ENCODE data around the gene LSM7. TPM values are rescaled to one million over a fixed set of nuclear protein-coding genes. Genes with fewer than 3 reads are reported as not detected.
A peak's percentile ranks its signal among the peaks of the same experiment; 100 is the strongest.

LSM7 gene
- total RNA-seq, 4 donors from 2014 or later = 59.8 to 152 (median 109) TPM

DNA sequence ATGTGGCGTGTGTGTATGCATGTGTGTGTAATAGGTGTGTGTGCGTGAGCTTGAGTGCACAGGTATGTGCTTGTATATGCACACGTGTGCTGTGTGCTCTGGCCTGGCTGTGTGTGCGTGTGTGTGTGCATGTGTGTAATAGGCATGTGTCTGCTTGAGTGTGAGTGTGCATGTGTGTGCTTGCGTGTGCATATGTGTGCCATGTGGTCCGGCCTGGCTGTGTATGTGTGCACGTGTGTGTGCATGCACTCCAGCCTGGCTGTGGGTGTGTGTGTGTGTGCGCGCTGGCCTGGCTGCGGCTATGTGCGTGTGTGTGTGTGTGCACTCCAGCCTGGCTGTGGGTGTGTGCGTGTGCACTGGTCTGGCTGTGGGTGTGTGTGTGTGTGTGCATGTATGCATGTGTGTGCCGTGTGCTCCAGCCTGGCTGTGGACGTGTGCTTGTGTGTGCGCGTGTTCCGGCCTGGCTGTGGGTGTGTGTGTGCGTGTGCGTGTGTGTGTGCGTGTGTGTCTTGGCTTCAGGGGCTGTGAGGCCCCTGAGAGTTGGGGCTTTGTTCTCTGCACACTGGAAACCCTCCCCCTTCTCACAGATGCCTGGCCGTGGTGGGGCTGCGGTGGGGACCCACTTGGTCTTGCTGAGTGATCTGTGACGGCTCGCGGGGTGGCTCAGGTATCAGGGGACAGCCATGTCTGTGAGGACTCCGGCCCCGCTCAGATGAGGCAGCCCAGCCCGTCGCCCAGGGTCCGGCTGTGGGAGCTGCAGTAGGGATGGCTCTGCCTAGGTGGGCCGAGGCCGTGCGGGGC is 8.3 kb upstream of the LSM7 start:
- peaks cover 0 to 28% (median 15%) of the 10 kb centered on the region in 4 donors for H3K4me1 ChIP-seq

DNA sequence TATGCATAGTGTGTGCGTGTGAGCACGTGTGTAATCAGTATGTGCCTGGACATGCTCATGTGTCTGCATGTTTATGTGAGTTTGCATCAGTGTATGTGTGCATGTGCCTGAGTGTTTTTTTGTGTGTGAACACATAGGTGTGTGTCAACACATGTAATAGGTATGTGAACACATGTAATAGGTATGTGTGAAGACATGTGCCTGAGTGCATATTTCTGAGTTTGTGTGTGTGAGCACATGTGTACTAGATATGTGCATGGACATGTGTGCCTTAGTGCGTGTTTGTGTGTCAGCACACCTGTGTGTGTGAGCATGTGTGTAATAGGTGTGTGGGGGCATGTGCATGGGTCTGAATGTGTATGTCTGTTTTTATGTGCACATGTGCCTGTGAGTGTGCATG is 7.5 kb upstream of the LSM7 start:
- no peak for DNase-seq
- Histone ChIP-seq H3K9me3 (no peaks in the 10 kb centered on the region), H3K4me1 (peaks cover 0 to 37% (median 20%) of the 10 kb centered on the region in 4 donors), H3K4me3 (no peak overlapping the region), H3K27me3 (no peaks in the 10 kb centered on the region), H3K36me3 (peaks cover 0 to 42% (median 0%) of the 10 kb centered on the region in 3 donors), H3K27ac (no peak overlapping the region)
- TF ChIP-seq, protein P1, sequence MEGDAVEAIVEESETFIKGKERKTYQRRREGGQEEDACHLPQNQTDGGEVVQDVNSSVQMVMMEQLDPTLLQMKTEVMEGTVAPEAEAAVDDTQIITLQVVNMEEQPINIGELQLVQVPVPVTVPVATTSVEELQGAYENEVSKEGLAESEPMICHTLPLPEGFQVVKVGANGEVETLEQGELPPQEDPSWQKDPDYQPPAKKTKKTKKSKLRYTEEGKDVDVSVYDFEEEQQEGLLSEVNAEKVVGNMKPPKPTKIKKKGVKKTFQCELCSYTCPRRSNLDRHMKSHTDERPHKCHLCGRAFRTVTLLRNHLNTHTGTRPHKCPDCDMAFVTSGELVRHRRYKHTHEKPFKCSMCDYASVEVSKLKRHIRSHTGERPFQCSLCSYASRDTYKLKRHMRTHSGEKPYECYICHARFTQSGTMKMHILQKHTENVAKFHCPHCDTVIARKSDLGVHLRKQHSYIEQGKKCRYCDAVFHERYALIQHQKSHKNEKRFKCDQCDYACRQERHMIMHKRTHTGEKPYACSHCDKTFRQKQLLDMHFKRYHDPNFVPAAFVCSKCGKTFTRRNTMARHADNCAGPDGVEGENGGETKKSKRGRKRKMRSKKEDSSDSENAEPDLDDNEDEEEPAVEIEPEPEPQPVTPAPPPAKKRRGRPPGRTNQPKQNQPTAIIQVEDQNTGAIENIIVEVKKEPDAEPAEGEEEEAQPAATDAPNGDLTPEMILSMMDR (IDR thresholded peaks at IDR 0.05) = no peak
- TF ChIP-seq POLR2A (IDR thresholded peaks at IDR 0.05) = no peak

More for the DNA sequence above, 8.3 kb upstream of the LSM7 start:
- Histone ChIP-seq H3K36me3 (peaks cover 0 to 51% (median 0%) of the 10 kb centered on the region in 3 donors), H3K27me3 (no peaks in the 10 kb centered on the region), H3K4me3 (no peak overlapping the region), H3K9me3 (no peaks in the 10 kb centered on the region), H3K27ac (no peak overlapping the region)
- DNase-seq = no peak
- TF ChIP-seq, protein P1 (IDR thresholded peaks at IDR 0.05) = no peak
- no peak for TF ChIP-seq POLR2A (IDR thresholded peaks at IDR 0.05)

DNA sequence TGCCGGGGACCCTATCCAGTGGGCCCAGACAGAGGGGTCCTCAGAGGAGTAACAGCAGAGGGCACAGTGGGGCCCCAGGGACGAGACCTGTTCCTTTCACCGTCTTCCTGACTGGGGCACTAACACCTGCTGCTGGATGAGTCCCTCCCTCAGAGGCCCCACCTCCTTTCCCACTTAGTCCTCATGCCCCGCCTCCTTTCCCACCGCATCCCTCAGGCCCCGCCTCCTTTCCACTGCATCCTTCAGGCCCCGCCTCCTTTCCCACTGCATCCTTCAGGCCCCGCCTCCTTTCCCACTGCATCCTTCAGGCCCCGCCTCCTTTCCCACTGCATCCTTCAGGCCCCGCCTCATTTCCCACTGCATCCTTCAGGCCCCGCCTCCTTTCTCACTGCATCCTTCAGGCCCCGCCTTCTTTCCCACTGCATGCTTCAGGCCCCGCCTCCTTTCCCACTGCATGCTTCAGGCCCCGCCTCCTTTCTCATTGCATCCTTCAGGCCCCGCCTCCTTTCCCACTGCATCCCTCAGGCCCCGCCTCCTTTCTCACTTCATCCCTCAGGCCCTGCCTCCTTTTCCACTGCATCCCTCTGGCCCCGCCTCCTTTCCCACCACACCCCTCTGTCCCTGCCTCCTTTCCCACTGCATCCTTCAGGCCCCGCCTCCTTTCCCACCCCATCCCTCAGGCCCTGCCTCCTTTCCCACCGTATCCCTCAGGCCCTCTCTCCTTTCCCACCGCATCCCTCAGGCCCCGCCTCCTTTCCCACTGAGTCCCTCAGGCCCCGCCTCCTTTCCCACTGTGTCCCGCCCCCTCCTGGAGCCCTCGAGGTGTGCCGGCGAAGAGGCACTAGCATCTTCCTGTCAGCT is 6.8 kb upstream of the LSM7 start:
- H3K4me3 ChIP-seq = no peak overlapping the region
- peaks cover 0 to 43% (median 20%) of the 10 kb centered on the region in 4 donors for H3K4me1 ChIP-seq
- DNase-seq = no peak
- peaks cover 0 to 36% (median 0%) of the 10 kb centered on the region in 3 donors for H3K36me3 ChIP-seq
- H3K9me3 ChIP-seq = no peaks in the 10 kb centered on the region
- no peak overlapping the region for H3K27ac ChIP-seq
- TF ChIP-seq, protein P1 (IDR thresholded peaks at IDR 0.05) = no peak
- TF ChIP-seq POLR2A (IDR thresholded peaks at IDR 0.05) = no peak
- no peaks in the 10 kb centered on the region for H3K27me3 ChIP-seq

DNA sequence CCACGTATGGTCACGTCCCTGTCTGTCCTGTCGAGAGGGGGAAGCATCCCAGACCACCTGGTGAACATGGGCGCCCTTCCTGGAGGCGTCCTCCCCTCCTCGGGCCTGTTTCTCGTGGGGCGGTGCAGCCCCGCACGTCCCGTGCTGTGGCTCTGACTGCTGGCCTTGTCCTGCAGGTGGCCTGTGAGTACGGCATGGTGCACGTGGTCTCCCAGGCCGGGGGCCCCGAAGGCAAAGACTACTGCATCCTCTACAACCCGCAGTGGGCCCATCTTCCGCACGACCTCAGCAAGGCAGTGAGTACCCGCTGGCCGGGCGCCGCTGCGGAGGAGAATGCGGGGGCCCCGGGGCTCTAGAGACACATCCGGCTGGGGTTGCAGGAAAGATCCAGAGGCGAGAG is 6.0 kb upstream of the LSM7 start:
- Histone ChIP-seq H3K9me3 (no peaks in the 10 kb centered on the region), H3K4me1 (peaks cover 0 to 50% (median 24%) of the 10 kb centered on the region in 4 donors), H3K27me3 (no peaks in the 10 kb centered on the region), H3K27ac (peak overlapping the region in 2 of 4 donors; percentile 88 to 98), H3K4me3 (no peak overlapping the region), H3K36me3 (peaks cover 0 to 28% (median 0%) of the 10 kb centered on the region in 3 donors)
- DNase-seq = no peak
- TF ChIP-seq, protein P1 (IDR thresholded peaks at IDR 0.05) = no peak
- no peak for TF ChIP-seq POLR2A (IDR thresholded peaks at IDR 0.05)

DNA sequence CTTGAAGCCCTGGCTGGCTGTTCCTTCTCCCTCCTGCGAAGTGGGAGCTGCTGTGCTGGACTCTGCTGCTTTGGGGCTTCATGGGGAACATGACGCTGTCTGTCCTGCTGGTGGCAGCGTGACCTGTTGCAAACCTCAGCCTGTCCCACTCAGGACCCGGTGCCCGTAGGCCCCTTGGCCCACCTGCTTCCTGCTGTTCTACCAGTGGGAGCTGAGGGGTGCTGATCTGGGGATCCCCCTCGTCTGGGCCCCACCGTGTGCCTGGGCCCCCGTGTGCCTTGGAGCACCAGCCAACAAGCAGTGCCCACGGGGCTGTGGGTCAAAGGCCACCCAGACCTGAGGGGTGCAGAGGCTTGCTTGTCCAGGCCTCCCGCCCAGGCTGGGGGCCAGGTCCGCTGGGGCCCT is 5.4 kb upstream of the LSM7 start:
- peak overlapping the region; percentile 53 to 98 (median 74) for H3K27ac ChIP-seq
- no peaks in the 10 kb centered on the region for H3K9me3 ChIP-seq
- peaks cover 0 to 56% (median 29%) of the 10 kb centered on the region in 4 donors for H3K4me1 ChIP-seq
- H3K36me3 ChIP-seq = peaks cover 0 to 22% (median 0%) of the 10 kb centered on the region in 3 donors
- no peaks in the 10 kb centered on the region for H3K27me3 ChIP-seq
- TF ChIP-seq, protein P1 (IDR thresholded peaks at IDR 0.05) = no peak
- TF ChIP-seq POLR2A (IDR thresholded peaks at IDR 0.05) = no peak
- no peak for DNase-seq
- H3K4me3 ChIP-seq = peak overlapping the region in 1 of 4 donors; percentile 22
